Progenitor cell of endocrine pancreas (in vitro differentiated cells): Measurements from ENCODE around the gene EPHA4. TPM values are rescaled to one million over a fixed set of nuclear protein-coding genes. Genes with fewer than 3 reads are reported as not detected.

Experiments used
- DNase-seq: peaks from one replicate; pipeline ENCODE4 v3.0.0; 2021; ENCODE audit warnings: low spot score; ENCODE audit not compliant: unreplicated experiment
- H3K27ac Mint-ChIP-seq: 2 replicates; pipeline ENCODE4 v1.8.0; 2021; ENCODE audit warnings: mild to moderate bottlenecking, moderate library complexity, mixed read lengths
- H3K27me3 Mint-ChIP-seq: 2 replicates; pipeline ENCODE4 v1.8.0; 2021; ENCODE audit warnings: mixed read lengths
- H3K36me3 Mint-ChIP-seq: 2 replicates; pipeline ENCODE4 v1.8.0; 2022; ENCODE audit warnings: mixed read lengths; ENCODE audit not compliant: insufficient read depth
- H3K4me1 Mint-ChIP-seq: 2 replicates; pipeline ENCODE4 v1.8.0; 2021; ENCODE audit warnings: low read depth, mixed read lengths
- H3K4me3 Mint-ChIP-seq: 2 replicates; pipeline ENCODE4 v1.8.0; 2021; ENCODE audit warnings: low read depth, mild to moderate bottlenecking, moderate library complexity, mixed read lengths
- H3K9me3 Mint-ChIP-seq: 2 replicates; pipeline ENCODE4 v1.8.0; 2021; ENCODE audit warnings: low read depth, mixed read lengths
- CTCF ChIP-seq: fragments of 200-600 bp; sonication (generic); IDR thresholded peaks from one replicate; pipeline ENCODE4 v1.5.0; 2021; ENCODE audit warnings: antibody characterized with exemption, mild to moderate bottlenecking; ENCODE audit not compliant: unreplicated experiment
- total RNA-seq: library from RNA; stranded (reverse); gene quantifications from 2 replicates; pipeline ENCODE4 v1.2.1, GENCODE V29; 2021

Gene EPHA4
- total RNA-seq, 1 donor from 2014 or later = 41.4 TPM

DNA sequence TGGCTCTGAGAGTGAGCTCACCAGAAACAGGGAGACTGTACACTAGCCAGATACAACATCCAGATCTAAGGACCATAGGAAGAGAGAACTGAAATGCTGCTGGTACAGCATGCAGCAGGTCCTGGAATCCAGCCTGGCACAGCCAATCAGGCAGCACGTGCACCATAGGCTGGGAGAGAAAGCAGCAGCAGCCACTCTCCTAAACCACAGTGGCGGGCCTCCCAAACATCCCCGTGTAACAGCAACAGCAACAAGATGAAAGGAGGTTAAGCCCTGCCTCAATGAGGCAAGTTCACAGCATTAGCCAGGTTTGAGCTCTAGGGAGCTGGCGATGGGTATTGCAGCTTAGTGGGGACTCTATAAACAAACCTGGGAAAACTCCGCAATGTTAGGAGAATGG lies 192.0 kb downstream of the EPHA4 start:
- no peak overlapping the region for H3K27ac Mint-ChIP-seq
- H3K9me3 Mint-ChIP-seq = no peaks in the 10 kb centered on the region
- no peaks in the 10 kb centered on the region for H3K4me1 Mint-ChIP-seq
- H3K36me3 Mint-ChIP-seq = no peaks in the 10 kb centered on the region
- DNase-seq = no peak
- no peak overlapping the region for H3K4me3 Mint-ChIP-seq
- H3K27me3 Mint-ChIP-seq = no peaks in the 10 kb centered on the region
- no peak for TF ChIP-seq CTCF

DNA sequence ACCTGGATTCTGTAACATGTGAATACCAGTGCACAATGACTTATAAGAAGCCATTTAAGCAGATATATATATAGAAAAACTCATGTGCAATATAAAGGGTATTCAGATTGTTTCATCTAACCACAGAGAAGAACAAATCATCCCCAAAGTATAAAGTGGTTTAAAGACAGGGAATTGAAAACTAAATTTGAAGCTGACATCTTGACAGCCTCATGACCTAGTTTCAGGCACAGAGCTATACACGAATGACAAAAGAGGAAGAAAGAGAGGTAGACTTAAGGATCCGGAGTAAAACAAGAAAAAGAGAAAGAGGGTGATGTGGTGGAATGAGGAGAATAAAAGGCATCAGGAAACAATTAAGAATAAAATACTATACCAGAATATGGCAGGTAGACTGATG lies 194.5 kb downstream of the EPHA4 start:
- H3K27ac Mint-ChIP-seq = no peak overlapping the region
- TF ChIP-seq CTCF = no peak

GRCh38 chr2:221377066-221377465 lies 195.0 kb downstream of the EPHA4 start:
- Mint-ChIP-seq H3K27ac (no peak overlapping the region), H3K27me3 (peaks cover 9% of the 10 kb centered on the region), H3K9me3 (no peaks in the 10 kb centered on the region), H3K36me3 (no peaks in the 10 kb centered on the region), H3K4me1 (no peaks in the 10 kb centered on the region), H3K4me3 (no peak overlapping the region)
- TF ChIP-seq CTCF = no peak
- DNase-seq = no peak

More for the DNA sequence above, 194.5 kb downstream of the EPHA4 start:
- H3K4me1 Mint-ChIP-seq = no peaks in the 10 kb centered on the region
- H3K4me3 Mint-ChIP-seq = no peak overlapping the region
- DNase-seq = no peak
- H3K36me3 Mint-ChIP-seq = no peaks in the 10 kb centered on the region
- peaks cover 3% of the 10 kb centered on the region for H3K27me3 Mint-ChIP-seq
- no peaks in the 10 kb centered on the region for H3K9me3 Mint-ChIP-seq

DNA sequence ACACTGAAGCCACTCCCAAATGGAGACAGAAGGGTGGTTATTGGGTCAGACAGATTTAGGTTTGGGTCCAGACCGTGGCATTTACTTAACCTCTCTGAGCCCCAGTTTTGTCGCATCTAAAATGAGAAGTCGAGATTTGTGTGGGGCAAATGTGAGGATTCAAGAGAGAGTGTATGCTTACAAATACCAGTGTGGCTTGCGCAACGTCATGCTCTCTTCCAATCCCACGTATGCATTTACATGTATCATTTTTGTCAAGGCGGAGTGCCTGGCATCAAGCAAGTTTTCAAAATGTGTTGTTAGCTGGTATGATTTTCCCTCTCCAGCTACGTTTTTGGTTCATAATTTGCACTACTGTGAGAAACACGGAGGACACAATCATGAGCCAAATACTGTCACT lies 197.9 kb downstream of the EPHA4 start:
- H3K4me3 Mint-ChIP-seq = no peak overlapping the region
- H3K36me3 Mint-ChIP-seq = no peaks in the 10 kb centered on the region
- H3K9me3 Mint-ChIP-seq = no peaks in the 10 kb centered on the region
- no peak for DNase-seq
- no peak overlapping the region for H3K27ac Mint-ChIP-seq
- peaks cover 4% of the 10 kb centered on the region for H3K4me1 Mint-ChIP-seq
- no peak for TF ChIP-seq CTCF
- H3K27me3 Mint-ChIP-seq = peaks cover 18% of the 10 kb centered on the region

DNA sequence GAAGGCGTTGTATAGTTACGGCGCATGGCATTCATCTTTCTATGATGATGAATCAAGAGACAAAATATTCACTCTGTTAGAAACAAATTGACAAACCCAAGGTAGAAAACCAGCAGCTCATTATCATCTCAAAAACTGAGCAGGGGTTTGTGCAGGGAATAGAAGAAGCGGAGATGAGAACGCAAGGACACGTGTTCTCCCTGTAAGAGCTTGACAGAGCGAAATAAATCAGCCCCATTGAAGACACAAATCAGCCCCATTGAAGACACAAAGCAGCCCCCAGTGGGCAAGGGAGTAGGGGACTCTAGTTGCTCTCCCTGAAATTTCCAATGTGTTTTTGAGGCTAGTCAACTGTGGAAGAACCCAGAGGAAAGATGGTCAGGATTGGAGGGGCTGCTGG lies 199.2 kb downstream of the EPHA4 start:
- H3K9me3 Mint-ChIP-seq = no peaks in the 10 kb centered on the region
- H3K27ac Mint-ChIP-seq = no peak overlapping the region
- no peak for DNase-seq
- H3K27me3 Mint-ChIP-seq = peaks cover 21% of the 10 kb centered on the region
- H3K36me3 Mint-ChIP-seq = no peaks in the 10 kb centered on the region
- no peak for TF ChIP-seq CTCF
- H3K4me3 Mint-ChIP-seq = no peak overlapping the region
- H3K4me1 Mint-ChIP-seq = peaks cover 4% of the 10 kb centered on the region
